SH-SY5Y (cell line): ENCODE measurements around the gene WDR13.

Experiments
- GATA2 ChIP-seq: IDR thresholded peaks from 2 replicates; pipeline ENCODE4 v1.6.1; 2011; ENCODE audit warnings: mild to moderate bottlenecking, low read depth, low read length
- GATA3 ChIP-seq: IDR thresholded peaks from 2 replicates; pipeline ENCODE4 v1.6.1; 2011; ENCODE audit warnings: low read depth, mild to moderate bottlenecking, low read length, moderate library complexity

WDR13 gene

GRCh38 chrX:48589482-48590162 is 7.7 kb upstream of the WDR13 start:
- no peak for TF ChIP-seq GATA2
- TF ChIP-seq GATA3: no peak

- no peak for TF ChIP-seq GATA2
- TF ChIP-seq GATA3: no peak
Observed at GRCh38 chrX:48590203-48591103, 6.8 kb upstream of the WDR13 start.

- TF ChIP-seq GATA2 (no peak), GATA3 (no peak)
Observed at GRCh38 chrX:48591255-48591791, 6.0 kb upstream of the WDR13 start.

- TF ChIP-seq GATA3: no peak
- TF ChIP-seq GATA2: no peak
Observed at GRCh38 chrX:48592971-48593370, 4.3 kb upstream of the WDR13 start.

- no peak for TF ChIP-seq GATA2
- no peak for TF ChIP-seq GATA3
Observed at GRCh38 chrX:48595929-48596328, 1.4 kb upstream of the WDR13 start.

GRCh38 chrX:48598614-48599013 is 1.3 kb downstream of the WDR13 start:
- no peak for TF ChIP-seq GATA3
- no peak for TF ChIP-seq GATA2

- TF ChIP-seq GATA3 (no peak), GATA2 (no peak)
Observed at GRCh38 chrX:48599341-48599740, 2.0 kb downstream of the WDR13 start.

GRCh38 chrX:48600226-48600625 is 2.9 kb downstream of the WDR13 start:
- TF ChIP-seq GATA3 (no peak), GATA2 (no peak)

GRCh38 chrX:48601741-48602394 is 4.6 kb downstream of the WDR13 start:
- TF ChIP-seq GATA3 (no peak), GATA2 (no peak)

- no peak for TF ChIP-seq GATA3
- TF ChIP-seq GATA2: no peak
Observed at GRCh38 chrX:48604701-48605100, 7.4 kb downstream of the WDR13 start.

GRCh38 chrX:48606091-48606490 is 8.8 kb downstream of the WDR13 start:
- TF ChIP-seq GATA3: no peak
- no peak for TF ChIP-seq GATA2

GRCh38 chrX:48611703-48612102 is 14.4 kb downstream of the WDR13 start:
- TF ChIP-seq GATA2 (no peak), GATA3 (no peak)

- no peak for TF ChIP-seq GATA2
- no peak for TF ChIP-seq GATA3
Observed at GRCh38 chrX:48613502-48614160, 16.3 kb downstream of the WDR13 start.

- TF ChIP-seq GATA3: no peak
- no peak for TF ChIP-seq GATA2
Observed at GRCh38 chrX:48616576-48616975, 19.3 kb downstream of the WDR13 start.
